HG02884 (cell line): ENCODE results near the gene DPP10.
"Not testable (repeated sequence)": the region's sequence is repeated elsewhere in the genome, so short reads cannot be mapped to it uniquely, and the experiment has no call there.

Experiments
- ATAC-seq: cut with Tn5 transposase; IDR thresholded peaks from one replicate; pipeline ENCODE4 v1.9.1; 2021; ENCODE audit warnings: mild to moderate bottlenecking, moderate library complexity; ENCODE audit not compliant: unreplicated experiment

The DPP10 gene

GRCh38 chr2:114937366-114937930 lies 495.0 kb downstream of the DPP10 start:
- ATAC-seq, result no peak

- ATAC-seq, result no peak
Observed at GRCh38 chr2:114940785-114941458, 498.5 kb downstream of the DPP10 start.

- ATAC-seq, result no peak
Observed at GRCh38 chr2:114949228-114949804, 506.9 kb downstream of the DPP10 start.

DNA sequence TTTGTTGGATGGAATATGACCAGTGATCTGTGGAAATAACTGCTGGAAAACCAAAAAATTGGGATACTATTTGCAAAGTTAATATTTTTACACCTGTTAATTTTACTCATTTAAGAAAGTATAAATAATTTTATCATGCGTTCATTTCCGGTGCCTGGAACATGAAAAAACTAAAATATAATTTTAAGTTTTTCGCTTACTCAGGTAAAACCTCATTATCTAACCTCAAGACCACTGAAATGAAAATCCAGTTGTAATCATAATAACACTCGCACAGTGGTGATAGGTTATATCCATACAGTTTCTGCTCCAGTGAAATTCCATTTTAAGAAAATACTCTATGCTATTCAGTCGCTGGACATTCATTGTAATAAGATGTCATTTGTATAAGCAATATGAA lies 517.9 kb downstream of the DPP10 start:
- no peak for ATAC-seq

GRCh38 chr2:114962532-114962931 lies 520.1 kb downstream of the DPP10 start:
- ATAC-seq, result no peak

GRCh38 chr2:114968748-114969400 lies 526.4 kb downstream of the DPP10 start:
- no peak for ATAC-seq

DNA sequence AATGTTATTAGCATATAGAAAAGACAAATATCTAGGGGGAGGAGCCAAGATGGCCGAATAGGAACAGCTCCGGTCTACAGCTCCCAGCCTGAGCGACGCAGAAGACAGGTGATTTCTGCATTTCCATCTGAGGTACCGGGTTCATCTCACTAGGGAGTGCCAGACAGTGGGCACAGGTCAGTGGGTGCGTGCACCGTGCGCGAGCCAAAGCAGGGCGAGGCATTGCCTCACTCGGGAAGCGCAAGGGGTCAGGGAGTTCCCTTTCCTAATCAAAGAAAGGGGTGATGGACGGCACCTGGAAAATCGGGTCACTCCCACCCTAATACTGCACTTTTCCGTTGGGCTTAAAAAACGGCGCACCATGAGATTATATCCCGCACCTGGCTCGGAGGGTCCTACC lies 561.9 kb downstream of the DPP10 start:
- not testable (repeated sequence) for ATAC-seq

DNA sequence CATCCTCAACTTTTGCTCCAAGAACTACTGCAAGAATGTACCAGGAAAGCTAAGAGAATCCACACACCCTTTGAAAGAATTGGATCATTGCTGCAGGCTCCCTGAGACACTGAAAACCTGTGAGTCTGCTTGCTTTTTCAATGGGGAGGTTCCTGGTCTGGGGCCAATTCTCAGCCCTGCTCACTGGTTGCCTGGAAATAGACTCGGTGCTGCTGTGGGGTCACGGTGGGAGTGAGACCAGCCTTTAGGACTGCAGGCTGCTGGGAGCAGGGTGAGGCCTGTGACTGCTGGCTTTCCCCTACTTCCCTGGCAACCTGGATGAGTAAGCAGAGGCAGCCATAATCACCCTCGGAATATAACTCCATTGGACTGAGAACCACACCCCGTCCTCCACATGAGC lies 569.3 kb downstream of the DPP10 start:
- ATAC-seq, result no peak

DNA sequence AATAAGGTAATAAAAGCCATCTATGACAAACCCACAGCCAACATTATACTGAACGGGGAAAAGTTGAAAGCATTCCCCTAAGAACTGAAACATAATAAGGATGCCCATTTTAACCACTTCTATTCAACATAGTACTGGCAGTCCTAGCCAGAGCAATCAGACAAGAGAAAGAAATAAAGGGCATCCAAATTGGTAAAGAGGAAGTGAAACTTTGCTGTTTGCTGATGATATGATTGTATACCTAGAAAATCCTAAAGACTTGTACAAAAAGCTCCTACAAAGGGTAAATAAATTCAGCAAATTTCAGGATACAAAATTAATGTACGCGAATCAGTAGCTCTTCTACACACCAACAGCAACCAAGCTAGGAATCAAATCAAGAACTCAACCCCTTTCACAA lies 579.6 kb downstream of the DPP10 start:
- not testable (repeated sequence) for ATAC-seq

DNA sequence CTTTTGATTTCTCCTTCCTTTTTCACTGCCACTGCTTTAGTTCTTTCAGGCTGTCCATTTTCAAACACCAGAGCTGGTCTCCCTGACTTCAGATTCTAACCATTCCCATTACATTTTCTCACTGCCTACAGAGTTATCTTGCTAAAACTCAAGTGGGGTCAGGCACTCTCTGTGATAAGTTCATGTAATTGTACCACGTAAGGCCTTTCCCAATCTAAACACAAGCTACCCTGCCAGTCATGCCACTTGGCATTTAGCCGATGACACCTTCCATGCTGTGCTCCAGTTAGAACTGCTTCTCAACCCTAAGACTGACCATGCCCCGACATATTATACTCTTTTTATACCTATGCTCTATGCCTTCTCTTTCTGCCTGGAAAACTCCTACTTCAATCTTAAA lies 592.4 kb downstream of the DPP10 start:
- ATAC-seq, result no peak

- ATAC-seq, result no peak
Observed at GRCh38 chr2:115036818-115037217, 594.4 kb downstream of the DPP10 start.

DNA sequence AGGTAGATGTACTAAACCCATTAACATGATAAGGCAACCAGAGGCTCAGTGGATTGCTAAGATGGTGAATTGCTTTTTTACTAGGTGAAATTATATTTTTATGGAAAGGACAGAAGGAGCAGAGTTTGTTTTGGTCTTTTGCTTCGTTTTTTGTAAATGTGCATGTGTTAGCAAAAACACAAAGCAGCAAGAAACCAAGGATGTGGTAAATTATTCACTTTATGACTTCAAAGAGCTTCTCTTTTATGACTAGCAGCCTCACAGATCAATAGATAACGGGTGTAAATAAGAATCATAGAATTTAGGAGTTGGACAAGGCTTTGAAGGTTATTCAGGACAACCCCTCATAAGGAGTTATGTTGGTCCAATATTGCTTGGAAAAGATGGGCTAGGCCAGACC lies 615.0 kb downstream of the DPP10 start:
- no peak for ATAC-seq

DNA sequence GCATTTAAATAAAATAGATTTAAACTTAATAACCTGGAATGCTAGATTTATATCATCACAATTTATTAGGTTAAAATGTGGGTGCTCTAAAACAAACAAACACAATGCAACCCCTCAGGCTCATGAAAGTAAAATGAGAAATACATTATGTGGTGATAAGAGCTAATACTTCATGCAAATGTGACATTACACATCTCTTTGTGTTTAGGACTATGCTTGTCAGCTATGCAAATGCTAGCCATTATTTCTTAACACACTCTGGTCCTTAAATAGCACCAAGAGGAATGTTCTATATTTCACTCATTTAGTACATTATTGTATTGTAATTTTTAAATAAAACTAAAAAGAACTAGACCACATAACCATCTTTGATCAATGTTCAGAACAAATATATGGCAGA lies 627.6 kb downstream of the DPP10 start:
- ATAC-seq, result no peak

GRCh38 chr2:115071534-115071933 lies 629.1 kb downstream of the DPP10 start:
- ATAC-seq, result no peak

GRCh38 chr2:115075800-115076199 lies 633.4 kb downstream of the DPP10 start:
- ATAC-seq, result no peak

GRCh38 chr2:115077626-115078025 lies 635.2 kb downstream of the DPP10 start:
- ATAC-seq, result no peak

DNA sequence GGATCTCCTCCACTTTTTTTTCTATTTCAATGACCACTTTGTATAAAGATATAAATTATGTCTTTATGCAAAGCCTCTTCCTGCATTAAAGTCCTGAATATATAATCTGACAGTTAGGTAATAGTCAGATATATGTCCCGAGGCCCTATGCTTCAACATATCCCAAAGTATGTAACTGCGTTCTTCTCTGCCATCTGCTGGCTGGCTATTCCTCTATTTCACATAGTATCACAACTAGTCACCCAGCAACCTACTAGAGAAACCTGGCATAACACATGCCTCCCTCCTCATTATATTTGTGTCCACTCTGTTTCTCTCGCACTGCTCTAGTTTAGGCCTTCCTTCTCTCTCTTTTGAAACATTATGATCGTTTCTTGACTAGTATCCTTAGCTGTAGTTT lies 640.8 kb downstream of the DPP10 start:
- no peak for ATAC-seq

GRCh38 chr2:115083711-115084110 lies 641.3 kb downstream of the DPP10 start:
- no peak for ATAC-seq

- ATAC-seq, result no peak
Observed at GRCh38 chr2:115084446-115084845, 642.0 kb downstream of the DPP10 start.

- not testable (repeated sequence) for ATAC-seq
Observed at GRCh38 chr2:115086051-115086620, 643.7 kb downstream of the DPP10 start.

- no peak for ATAC-seq
Observed at GRCh38 chr2:115094441-115094840, 652.0 kb downstream of the DPP10 start.

GRCh38 chr2:115105966-115106365 lies 663.5 kb downstream of the DPP10 start:
- no peak for ATAC-seq
